Type B pancreatic cell (in vitro differentiated cells): ENCODE measurements around the gene PRDM12. TPM values are rescaled to one million over a fixed set of nuclear protein-coding genes. Genes with fewer than 3 reads are reported as not detected.

ENCODE experiments used
- DNase-seq: peaks from one replicate; pipeline ENCODE4 v3.0.0; 2021; ENCODE audit warnings: mixed read lengths; ENCODE audit not compliant: unreplicated experiment; ENCODE audit errors: extremely low spot score
- H3K27ac Mint-ChIP-seq: 2 replicates; pipeline ENCODE4 v1.8.0; 2021; ENCODE audit warnings: mild to moderate bottlenecking, mixed read lengths
- H3K27me3 Mint-ChIP-seq: 2 replicates; pipeline ENCODE4 v1.8.0; 2021; ENCODE audit warnings: mixed read lengths
- H3K36me3 Mint-ChIP-seq: 2 replicates; pipeline ENCODE4 v1.8.0; 2021; ENCODE audit warnings: mixed read lengths
- H3K4me1 Mint-ChIP-seq: one replicate; pipeline ENCODE4 v1.8.0; 2021; ENCODE audit warnings: mixed read lengths; ENCODE audit not compliant: unreplicated experiment
- H3K4me3 Mint-ChIP-seq: 2 replicates; pipeline ENCODE4 v1.8.0; 2021; ENCODE audit warnings: mild to moderate bottlenecking, mixed read lengths
- H3K9me3 Mint-ChIP-seq: 2 replicates; pipeline ENCODE4 v1.8.0; 2021; ENCODE audit warnings: mixed read lengths
- total RNA-seq: library from RNA; stranded (reverse); gene quantifications from 2 replicates; pipeline ENCODE4 v1.2.1, GENCODE V29; 2021; ENCODE audit warnings: low replicate concordance
- TF ChIP-seq, protein P1 (sequence below): fragments of 200-600 bp; sonication (generic); conservative IDR thresholded peaks from 2 replicates; pipeline ENCODE4 v1.5.0; 2021; ENCODE audit warnings: antibody characterized with exemption, mild to moderate bottlenecking

Gene PRDM12
- total RNA-seq, 1 donor from 2014 or later, result 0.34 TPM

DNA sequence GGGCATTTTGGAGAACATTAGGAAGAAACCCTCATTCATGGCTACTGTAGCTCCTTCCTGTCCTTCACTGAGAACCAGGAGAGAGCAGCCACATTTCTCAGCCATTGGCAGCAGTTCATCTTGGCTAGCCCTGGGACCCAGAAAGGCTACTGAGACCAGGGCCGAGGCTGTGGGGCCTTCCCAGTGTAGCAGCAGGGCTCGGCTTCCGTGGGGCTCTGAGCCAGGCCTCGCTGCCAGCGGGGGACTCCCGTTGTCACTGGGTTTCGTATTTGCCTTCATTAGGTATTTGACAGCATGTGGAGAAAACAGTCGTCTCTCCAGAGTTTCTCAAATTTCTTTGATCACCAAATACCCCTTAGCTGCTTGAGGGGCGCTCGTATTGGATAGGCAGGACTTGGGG, 37.3 kb upstream of the PRDM12 start:
- Mint-ChIP-seq H3K27me3 (no peaks in the 10 kb centered on the region), H3K4me3 (no peak overlapping the region), H3K9me3 (no peaks in the 10 kb centered on the region), H3K27ac (no peak overlapping the region), H3K4me1 (no peaks in the 10 kb centered on the region), H3K36me3 (peaks cover 20% of the 10 kb centered on the region)
- TF ChIP-seq, protein P1, sequence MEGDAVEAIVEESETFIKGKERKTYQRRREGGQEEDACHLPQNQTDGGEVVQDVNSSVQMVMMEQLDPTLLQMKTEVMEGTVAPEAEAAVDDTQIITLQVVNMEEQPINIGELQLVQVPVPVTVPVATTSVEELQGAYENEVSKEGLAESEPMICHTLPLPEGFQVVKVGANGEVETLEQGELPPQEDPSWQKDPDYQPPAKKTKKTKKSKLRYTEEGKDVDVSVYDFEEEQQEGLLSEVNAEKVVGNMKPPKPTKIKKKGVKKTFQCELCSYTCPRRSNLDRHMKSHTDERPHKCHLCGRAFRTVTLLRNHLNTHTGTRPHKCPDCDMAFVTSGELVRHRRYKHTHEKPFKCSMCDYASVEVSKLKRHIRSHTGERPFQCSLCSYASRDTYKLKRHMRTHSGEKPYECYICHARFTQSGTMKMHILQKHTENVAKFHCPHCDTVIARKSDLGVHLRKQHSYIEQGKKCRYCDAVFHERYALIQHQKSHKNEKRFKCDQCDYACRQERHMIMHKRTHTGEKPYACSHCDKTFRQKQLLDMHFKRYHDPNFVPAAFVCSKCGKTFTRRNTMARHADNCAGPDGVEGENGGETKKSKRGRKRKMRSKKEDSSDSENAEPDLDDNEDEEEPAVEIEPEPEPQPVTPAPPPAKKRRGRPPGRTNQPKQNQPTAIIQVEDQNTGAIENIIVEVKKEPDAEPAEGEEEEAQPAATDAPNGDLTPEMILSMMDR, result no peak
- no peak for DNase-seq

DNA sequence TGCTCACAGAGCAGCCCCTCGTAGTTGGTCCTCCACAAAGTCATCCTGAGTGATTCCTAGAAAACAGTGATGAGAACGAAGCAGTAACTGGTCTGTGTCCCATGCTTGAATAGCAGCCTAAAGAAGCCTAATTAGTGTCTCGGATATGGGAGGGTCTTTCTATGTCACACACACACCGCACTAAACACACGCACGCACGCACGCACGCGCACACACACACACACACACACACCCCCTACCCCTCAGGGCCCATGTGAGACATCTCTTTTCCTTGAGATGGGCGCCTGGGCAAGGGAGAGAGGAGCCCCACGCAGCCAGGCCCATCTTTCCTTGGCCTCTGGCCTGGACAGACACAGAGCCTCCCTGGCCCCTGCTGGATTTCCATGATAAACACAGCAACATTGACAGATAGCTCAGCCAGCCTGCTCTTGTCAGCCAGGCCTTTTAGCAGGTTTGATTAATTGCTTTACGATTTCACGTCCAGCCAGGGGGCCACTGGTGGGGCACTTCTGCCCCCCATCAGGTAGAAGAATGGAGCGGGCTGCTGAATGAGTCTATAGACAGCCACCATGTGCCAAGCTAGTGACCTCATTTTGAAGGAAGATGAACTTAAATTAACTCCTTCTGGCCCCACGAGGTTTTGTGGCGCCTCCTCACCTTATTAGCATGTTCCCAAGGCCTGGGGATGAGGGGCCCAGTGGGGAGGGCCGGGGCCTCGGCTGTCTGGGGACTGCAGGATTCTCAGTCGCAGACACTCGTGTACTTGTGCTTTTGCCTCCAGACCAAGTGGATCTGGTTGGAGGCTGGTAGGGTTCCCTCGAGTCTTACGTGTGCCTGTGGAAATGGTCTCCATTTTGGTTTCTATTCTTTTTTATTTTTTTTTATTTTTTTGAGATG, 36.2 kb upstream of the PRDM12 start:
- no peaks in the 10 kb centered on the region for H3K9me3 Mint-ChIP-seq
- H3K27ac Mint-ChIP-seq, result no peak overlapping the region

GRCh38 chr9:130629443-130630070, 34.8 kb upstream of the PRDM12 start:
- DNase-seq, result no peak
- TF ChIP-seq, protein P1, result no peak
- Mint-ChIP-seq H3K4me1 (no peaks in the 10 kb centered on the region), H3K4me3 (no peak overlapping the region), H3K36me3 (peaks cover 19% of the 10 kb centered on the region), H3K9me3 (no peaks in the 10 kb centered on the region), H3K27me3 (no peaks in the 10 kb centered on the region), H3K27ac (no peak overlapping the region)

More for the DNA sequence above, 36.2 kb upstream of the PRDM12 start:
- Mint-ChIP-seq H3K36me3 (peaks cover 22% of the 10 kb centered on the region), H3K4me3 (no peak overlapping the region), H3K4me1 (no peaks in the 10 kb centered on the region), H3K27me3 (no peaks in the 10 kb centered on the region)
- DNase-seq, result no peak
- TF ChIP-seq, protein P1, result no peak

GRCh38 chr9:130630071-130630450, 34.3 kb upstream of the PRDM12 start:
- Mint-ChIP-seq H3K9me3 (no peaks in the 10 kb centered on the region), H3K36me3 (peaks cover 19% of the 10 kb centered on the region), H3K27me3 (no peaks in the 10 kb centered on the region), H3K4me1 (no peaks in the 10 kb centered on the region), H3K27ac (no peak overlapping the region), H3K4me3 (no peak overlapping the region)
- no peak for DNase-seq
- TF ChIP-seq, protein P1, result no peak

DNA sequence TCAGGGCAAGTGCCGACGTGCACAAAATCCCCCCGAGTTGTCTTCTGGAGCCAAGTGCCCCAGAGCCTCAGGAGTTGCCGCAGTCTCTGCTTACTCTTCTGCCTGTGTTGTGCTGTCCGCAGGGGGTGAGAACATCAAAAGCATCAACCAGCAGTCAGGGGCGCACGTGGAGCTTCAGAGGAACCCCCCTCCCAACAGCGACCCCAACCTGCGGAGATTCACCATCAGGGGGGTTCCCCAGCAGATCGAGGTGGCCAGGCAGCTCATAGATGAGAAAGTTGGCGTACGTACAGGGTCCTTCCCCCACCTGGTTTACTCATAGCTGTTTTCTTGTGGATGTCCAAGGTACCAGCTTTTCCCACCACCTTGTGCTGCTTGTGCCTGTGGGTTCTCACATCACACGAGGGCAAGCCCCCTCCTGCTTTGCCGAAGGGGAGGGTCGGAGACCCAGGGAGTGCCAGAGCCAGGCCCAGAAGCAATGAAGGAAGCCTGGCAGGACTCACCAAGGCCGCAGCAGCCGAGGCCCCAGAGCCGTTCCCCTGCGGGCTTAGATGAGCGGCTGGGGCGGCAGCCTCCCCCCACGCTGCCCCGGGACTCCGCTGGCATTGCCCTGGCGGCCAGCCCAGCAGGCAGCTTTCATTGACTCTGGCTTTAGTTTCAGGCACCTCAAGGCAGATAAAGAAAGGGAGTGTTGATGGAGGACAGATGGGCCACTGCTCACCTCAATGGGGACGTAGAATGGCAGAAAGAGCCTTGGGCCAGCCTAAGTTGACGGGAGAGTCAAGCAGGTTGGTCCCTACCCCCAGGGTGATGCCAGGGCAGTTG, 33.7 kb upstream of the PRDM12 start:
- Mint-ChIP-seq H3K4me3 (no peak overlapping the region), H3K4me1 (no peaks in the 10 kb centered on the region), H3K27me3 (no peaks in the 10 kb centered on the region), H3K36me3 (peaks cover 19% of the 10 kb centered on the region), H3K9me3 (no peaks in the 10 kb centered on the region), H3K27ac (no peak overlapping the region)
- TF ChIP-seq, protein P1, result no peak
- no peak for DNase-seq
